ENCODE results near the gene CHMP3. TPM values are rescaled to one million over a fixed set of nuclear protein-coding genes. Genes with fewer than 3 reads are reported as not detected.

Gene CHMP3
- total RNA-seq, 4 donors from 2014 or later = 166 to 213 (median 185) TPM

GRCh38 chr2:86480105-86480504 lies 83.1 kb downstream of the CHMP3 start:
- intact Hi-C loops (cut with DNase I) = no loop called here
- no peak for DNase-seq (ENCODE audit: extremely low spot score)
- no peaks in the 10 kb centered on the region for H3K27me3 ChIP-seq
- H3K4me3 ChIP-seq = no peak overlapping the region
- TF ChIP-seq POLR2AphosphoS5 (IDR thresholded peaks at IDR 0.05) (no peak), POLR2A (IDR thresholded peaks at IDR 0.05; ENCODE audit: low read depth) (no peak), CTCF (IDR thresholded peaks at IDR 0.05) (no peak), EP300 (IDR thresholded peaks at IDR 0.05) (no peak)
- H3K27ac ChIP-seq (replicated peaks in 1 of 4) = peak overlapping the region; percentile 25 to 76 (median 66)
- H3K36me3 ChIP-seq = peaks cover 43 to 95% (median 80%) of the 10 kb centered on the region in 4 donors
- peaks cover 55 to 83% (median 69%) of the 10 kb centered on the region in 4 donors for H3K4me1 ChIP-seq
- 55% methylated on average over 7 of the region's 7 CpGs for WGBS
- H3K9me3 ChIP-seq = no peaks in the 10 kb centered on the region

- peaks cover 52 to 95% (median 81%) of the 10 kb centered on the region in 4 donors for H3K36me3 ChIP-seq
- no peak for DNase-seq (ENCODE audit: extremely low spot score)
- no peak for TF ChIP-seq CTCF (IDR thresholded peaks at IDR 0.05)
- H3K4me1 ChIP-seq = peaks cover 40 to 55% (median 44%) of the 10 kb centered on the region in 4 donors
- H3K9me3 ChIP-seq = no peaks in the 10 kb centered on the region
- no peaks in the 10 kb centered on the region for H3K27me3 ChIP-seq
- intact Hi-C loops (cut with DNase I) = no loop called here
- no peak overlapping the region for H3K4me3 ChIP-seq
- H3K27ac ChIP-seq (replicated peaks in 1 of 4) = no peak overlapping the region
Observed at GRCh38 chr2:86477349-86477748, 85.9 kb downstream of the CHMP3 start.

DNA sequence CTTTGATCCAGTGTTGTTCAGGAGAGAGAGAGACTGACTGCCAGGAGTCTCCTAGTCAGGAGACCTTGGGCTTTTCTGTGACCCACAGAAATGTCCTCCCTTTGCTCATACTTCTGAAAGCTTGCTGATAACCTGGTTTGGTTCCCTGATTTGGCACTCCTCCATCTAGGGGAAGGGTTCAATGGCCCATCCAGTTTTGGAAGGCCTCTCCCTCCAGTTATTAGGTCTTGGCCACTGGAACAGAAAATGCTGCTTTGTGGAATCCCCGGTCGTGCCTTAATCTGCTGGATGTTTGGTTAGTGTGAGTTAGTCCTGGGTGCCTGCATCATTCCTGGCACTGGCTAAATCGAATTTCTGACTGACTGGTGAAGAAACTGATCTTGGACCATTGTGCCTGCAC lies 86.3 kb downstream of the CHMP3 start:
- peaks cover 48 to 95% (median 80%) of the 10 kb centered on the region in 4 donors for H3K36me3 ChIP-seq
- DNase-seq (ENCODE audit: extremely low spot score) = no peak
- intact Hi-C loops (cut with DNase I) = no loop called here
- H3K9me3 ChIP-seq = no peaks in the 10 kb centered on the region
- H3K4me1 ChIP-seq = peaks cover 35 to 51% (median 41%) of the 10 kb centered on the region in 4 donors
- H3K27me3 ChIP-seq = no peaks in the 10 kb centered on the region
- 93% methylated on average over 3 of the region's 3 CpGs for whole genome bisulfite sequencing
- H3K27ac ChIP-seq (replicated peaks in 1 of 4) = no peak overlapping the region
- no peak overlapping the region for H3K4me3 ChIP-seq
- TF ChIP-seq POLR2A (IDR thresholded peaks at IDR 0.05; ENCODE audit: low read depth) = no peak
- no peak for TF ChIP-seq EP300 (IDR thresholded peaks at IDR 0.05)
- TF ChIP-seq CTCF (IDR thresholded peaks at IDR 0.05) = no peak
- TF ChIP-seq POLR2AphosphoS5 (IDR thresholded peaks at IDR 0.05) = no peak

DNA sequence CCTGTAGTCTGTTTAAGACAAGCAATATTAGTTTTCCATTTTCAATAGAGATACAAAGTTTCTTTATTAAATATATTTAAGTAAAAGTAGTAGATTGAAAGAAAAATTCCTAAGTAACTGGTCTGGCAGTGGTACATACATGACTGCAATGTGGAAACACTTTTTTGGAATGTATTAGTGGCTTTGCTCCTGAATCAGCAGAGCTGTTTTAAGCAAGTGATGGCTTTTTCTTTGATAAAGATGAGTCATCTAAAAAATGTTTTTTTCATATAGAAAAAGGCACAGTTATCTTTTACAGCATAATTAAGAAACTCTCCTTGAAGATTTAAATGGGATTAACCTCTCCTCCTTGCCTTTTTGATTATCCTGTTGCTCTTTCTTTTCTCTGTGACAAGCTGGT lies 87.2 kb downstream of the CHMP3 start:
- intact Hi-C loops (cut with DNase I) = no loop called here
- Histone ChIP-seq H3K27ac (replicated peaks in 1 of 4) (no peak overlapping the region), H3K4me1 (peaks cover 27 to 42% (median 35%) of the 10 kb centered on the region in 4 donors)

More for the DNA sequence above, 87.2 kb downstream of the CHMP3 start:
- TF ChIP-seq POLR2A (IDR thresholded peaks at IDR 0.05; ENCODE audit: low read depth) (no peak), POLR2AphosphoS5 (IDR thresholded peaks at IDR 0.05) (no peak), CTCF (IDR thresholded peaks at IDR 0.05) (no peak), EP300 (IDR thresholded peaks at IDR 0.05) (no peak)
- Histone ChIP-seq H3K9me3 (no peaks in the 10 kb centered on the region), H3K36me3 (peaks cover 55 to 96% (median 79%) of the 10 kb centered on the region in 4 donors), H3K27me3 (no peaks in the 10 kb centered on the region), H3K4me3 (no peak overlapping the region)
- DNase-seq (ENCODE audit: extremely low spot score) = no peak

Measured in esophagus muscularis mucosa (tissue), 4 donors.